Measurements from ENCODE around the gene FSTL4. TPM values are rescaled to one million over a fixed set of nuclear protein-coding genes. Genes with fewer than 3 reads are reported as not detected.

FSTL4 gene
- total and polyA plus RNA-seq, 2 experiments from 2014 or later: 0.47 to 0.74 TPM

DNA sequence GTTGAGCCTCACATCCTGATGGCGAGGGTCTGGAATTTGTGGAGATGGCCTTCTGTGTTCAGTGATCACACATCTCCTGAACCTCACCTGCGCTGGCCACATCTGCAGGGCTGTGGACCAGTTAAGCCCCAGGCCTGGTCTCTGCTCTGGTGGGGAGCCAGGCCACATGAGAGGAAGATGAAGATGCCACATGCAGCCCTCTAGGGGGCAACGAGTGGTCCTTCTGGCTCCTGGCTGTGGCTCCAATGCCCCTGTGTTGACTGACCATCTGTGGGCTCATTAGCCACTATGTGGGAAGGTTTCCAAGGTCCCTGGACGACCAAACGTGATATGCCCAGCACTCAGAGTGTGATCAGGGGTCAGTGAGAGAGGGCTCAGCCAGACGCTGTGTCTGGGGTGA is 357.5 kb downstream of the FSTL4 start:
- TF ChIP-seq EZH2phosphoT487 (IDR thresholded peaks at IDR 0.05; ENCODE audit: low read depth, severe bottlenecking, unreplicated experiment) (no peak), EZH2 (IDR thresholded peaks at IDR 0.05; ENCODE audit: borderline replicate concordance) (no peak)
- no peaks in the 10 kb centered on the region for H3K9me2 ChIP-seq (replicated peaks; ENCODE audit: insufficient read depth)
- no peaks in the 10 kb centered on the region for H3K36me3 ChIP-seq (replicated peaks; ENCODE audit: insufficient read depth, low read depth)
- no peaks in the 10 kb centered on the region for H3K27me3 ChIP-seq
- no peaks in the 10 kb centered on the region for H3K79me2 ChIP-seq
- no peak overlapping the region for H3K27ac ChIP-seq
- H3K4me1 ChIP-seq (ENCODE audit: insufficient read depth): no peaks in the 10 kb centered on the region
- DNase-seq (ENCODE audit: low spot score): no peak
- H3K4me3 ChIP-seq: no peak overlapping the region
- no peak overlapping the region for H3K4me2 ChIP-seq
- no peaks in the 10 kb centered on the region for H3K9me3 ChIP-seq (ENCODE audit: low read depth)
- 85% methylated on average over 6 of the region's 6 CpGs for WGBS (ENCODE audit: low lambda C conversion rate, missing lambda C conversion rate)
- H2AFZ ChIP-seq: no peak overlapping the region
- no peaks in the 10 kb centered on the region for H4K20me1 ChIP-seq (ENCODE audit: insufficient read depth, poor library complexity, severe bottlenecking)

DNA sequence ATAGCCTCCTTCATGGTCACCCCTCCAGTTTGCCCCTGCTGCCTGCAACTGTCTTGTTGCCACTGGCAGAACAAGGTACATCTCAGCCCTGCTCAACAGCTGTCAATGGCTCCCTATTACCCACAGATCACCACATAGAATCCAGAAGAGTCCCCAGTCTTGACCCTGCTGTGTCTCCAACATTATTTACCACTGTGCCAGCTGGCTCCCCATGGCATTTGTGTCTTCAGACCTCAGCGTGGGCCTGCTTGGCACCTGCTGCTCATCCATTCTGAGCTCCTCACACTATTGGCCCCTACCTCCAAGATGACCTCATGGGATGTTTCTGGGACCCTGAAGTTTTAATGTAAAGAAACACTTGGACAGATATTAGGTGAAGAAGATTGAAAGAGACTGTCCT is 358.7 kb downstream of the FSTL4 start:
- Histone ChIP-seq H3K4me2 (no peak overlapping the region), H3K9me2 (replicated peaks; ENCODE audit: insufficient read depth) (no peaks in the 10 kb centered on the region), H4K20me1 (ENCODE audit: insufficient read depth, poor library complexity, severe bottlenecking) (no peaks in the 10 kb centered on the region), H2AFZ (no peak overlapping the region), H3K36me3 (replicated peaks; ENCODE audit: insufficient read depth, low read depth) (no peaks in the 10 kb centered on the region), H3K4me3 (no peak overlapping the region), H3K9me3 (ENCODE audit: low read depth) (no peaks in the 10 kb centered on the region), H3K27ac (no peak overlapping the region), H3K27me3 (no peaks in the 10 kb centered on the region), H3K4me1 (ENCODE audit: insufficient read depth) (no peaks in the 10 kb centered on the region), H3K79me2 (no peaks in the 10 kb centered on the region)
- TF ChIP-seq EZH2phosphoT487 (IDR thresholded peaks at IDR 0.05; ENCODE audit: low read depth, severe bottlenecking, unreplicated experiment) (no peak), EZH2 (IDR thresholded peaks at IDR 0.05; ENCODE audit: borderline replicate concordance) (no peak)
- TF ChIP-seq, protein P1, sequence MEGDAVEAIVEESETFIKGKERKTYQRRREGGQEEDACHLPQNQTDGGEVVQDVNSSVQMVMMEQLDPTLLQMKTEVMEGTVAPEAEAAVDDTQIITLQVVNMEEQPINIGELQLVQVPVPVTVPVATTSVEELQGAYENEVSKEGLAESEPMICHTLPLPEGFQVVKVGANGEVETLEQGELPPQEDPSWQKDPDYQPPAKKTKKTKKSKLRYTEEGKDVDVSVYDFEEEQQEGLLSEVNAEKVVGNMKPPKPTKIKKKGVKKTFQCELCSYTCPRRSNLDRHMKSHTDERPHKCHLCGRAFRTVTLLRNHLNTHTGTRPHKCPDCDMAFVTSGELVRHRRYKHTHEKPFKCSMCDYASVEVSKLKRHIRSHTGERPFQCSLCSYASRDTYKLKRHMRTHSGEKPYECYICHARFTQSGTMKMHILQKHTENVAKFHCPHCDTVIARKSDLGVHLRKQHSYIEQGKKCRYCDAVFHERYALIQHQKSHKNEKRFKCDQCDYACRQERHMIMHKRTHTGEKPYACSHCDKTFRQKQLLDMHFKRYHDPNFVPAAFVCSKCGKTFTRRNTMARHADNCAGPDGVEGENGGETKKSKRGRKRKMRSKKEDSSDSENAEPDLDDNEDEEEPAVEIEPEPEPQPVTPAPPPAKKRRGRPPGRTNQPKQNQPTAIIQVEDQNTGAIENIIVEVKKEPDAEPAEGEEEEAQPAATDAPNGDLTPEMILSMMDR (IDR thresholded peaks at IDR 0.05; ENCODE audit: poor library complexity): no peak
- DNase-seq (ENCODE audit: low spot score): no peak
- 91% methylated on average over 1 of the region's 1 CpG for WGBS (ENCODE audit: low lambda C conversion rate, missing lambda C conversion rate)

DNA sequence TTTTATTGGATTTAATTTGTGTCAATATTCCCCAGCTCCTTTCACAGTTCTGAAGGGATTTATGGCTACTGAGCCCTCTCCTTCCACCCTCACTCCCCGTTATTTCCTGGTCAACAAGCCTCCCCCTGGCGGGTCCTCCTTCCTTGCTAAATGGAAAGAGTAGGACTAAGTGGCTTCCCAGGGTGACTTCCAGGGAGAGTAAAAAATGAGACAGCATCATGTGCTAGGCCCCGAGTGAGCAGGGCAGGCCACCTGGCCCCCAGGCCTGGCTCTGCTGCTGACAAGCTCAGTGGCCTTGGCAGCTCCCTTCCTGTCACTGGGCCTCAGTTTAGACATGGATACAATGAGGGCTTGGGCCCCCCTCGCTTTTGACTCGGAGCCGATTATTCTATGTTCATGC is 359.3 kb downstream of the FSTL4 start:
- Histone ChIP-seq H3K4me3 (no peak overlapping the region), H3K9me2 (replicated peaks; ENCODE audit: insufficient read depth) (no peaks in the 10 kb centered on the region), H3K27ac (no peak overlapping the region), H2AFZ (no peak overlapping the region), H3K4me1 (ENCODE audit: insufficient read depth) (no peaks in the 10 kb centered on the region), H3K79me2 (no peaks in the 10 kb centered on the region), H3K27me3 (no peaks in the 10 kb centered on the region), H3K9me3 (ENCODE audit: low read depth) (no peaks in the 10 kb centered on the region), H4K20me1 (ENCODE audit: insufficient read depth, poor library complexity, severe bottlenecking) (no peaks in the 10 kb centered on the region), H3K36me3 (replicated peaks; ENCODE audit: insufficient read depth, low read depth) (no peaks in the 10 kb centered on the region), H3K4me2 (no peak overlapping the region)
- TF ChIP-seq, protein P1 (IDR thresholded peaks at IDR 0.05; ENCODE audit: poor library complexity): no peak
- no peak for TF ChIP-seq EZH2 (IDR thresholded peaks at IDR 0.05; ENCODE audit: borderline replicate concordance)
- no peak for TF ChIP-seq EZH2phosphoT487 (IDR thresholded peaks at IDR 0.05; ENCODE audit: low read depth, severe bottlenecking, unreplicated experiment)
- DNase-seq (ENCODE audit: low spot score): no peak
- WGBS (ENCODE audit: low lambda C conversion rate, missing lambda C conversion rate): 88% methylated on average over 6 of the region's 6 CpGs

DNA sequence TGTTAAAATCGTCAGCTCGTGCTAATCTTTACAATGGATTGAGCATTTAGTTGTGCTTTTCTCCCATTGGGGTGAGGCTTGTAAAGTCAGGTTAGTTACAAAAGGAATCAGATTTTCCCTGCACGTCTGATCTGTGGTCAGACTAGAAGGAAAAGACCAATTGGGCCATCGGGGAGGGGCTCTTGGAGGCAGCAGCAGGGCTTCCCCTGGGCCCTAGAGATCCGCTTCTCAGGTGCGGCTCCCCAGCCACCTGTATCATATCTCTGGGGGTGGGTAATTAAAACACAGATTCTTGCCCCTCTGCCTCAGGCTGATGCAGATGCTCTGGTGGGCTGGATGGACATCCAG is 360.2 kb downstream of the FSTL4 start:
- Histone ChIP-seq H3K4me2 (no peak overlapping the region), H4K20me1 (ENCODE audit: insufficient read depth, poor library complexity, severe bottlenecking) (no peaks in the 10 kb centered on the region), H2AFZ (no peak overlapping the region), H3K4me3 (no peak overlapping the region), H3K27me3 (no peaks in the 10 kb centered on the region), H3K4me1 (ENCODE audit: insufficient read depth) (no peaks in the 10 kb centered on the region), H3K9me2 (replicated peaks; ENCODE audit: insufficient read depth) (no peaks in the 10 kb centered on the region), H3K27ac (peak overlapping the region; percentile 66), H3K9me3 (ENCODE audit: low read depth) (no peaks in the 10 kb centered on the region), H3K36me3 (replicated peaks; ENCODE audit: insufficient read depth, low read depth) (no peaks in the 10 kb centered on the region), H3K79me2 (no peaks in the 10 kb centered on the region)
- TF ChIP-seq, protein P1 (IDR thresholded peaks at IDR 0.05; ENCODE audit: poor library complexity): no peak
- TF ChIP-seq EZH2 (IDR thresholded peaks at IDR 0.05; ENCODE audit: borderline replicate concordance) (no peak), EZH2phosphoT487 (IDR thresholded peaks at IDR 0.05; ENCODE audit: low read depth, severe bottlenecking, unreplicated experiment) (no peak)
- 36% methylated on average over 6 of the region's 6 CpGs for WGBS (ENCODE audit: low lambda C conversion rate, missing lambda C conversion rate)
- DNase-seq (ENCODE audit: low spot score): no peak
